WI38 (cell line): ENCODE results near the gene PLCG1.

Experiments
- H3K4me3 ChIP-seq: 2 replicates; pipeline ENCODE4 v1.5.1; 2011; ENCODE audit warnings: low read depth, mild to moderate bottlenecking, control low read depth, low read length
- CTCF ChIP-seq: IDR thresholded peaks from 2 replicates; pipeline ENCODE4 v1.5.1; 2012; ENCODE audit warnings: low read depth, mild to moderate bottlenecking, control low read depth, low read length

PLCG1 gene

GRCh38 chr20:41183391-41183790 lies 46.0 kb downstream of the PLCG1 start:
- no peak for TF ChIP-seq CTCF
- no peak overlapping the region for H3K4me3 ChIP-seq

DNA sequence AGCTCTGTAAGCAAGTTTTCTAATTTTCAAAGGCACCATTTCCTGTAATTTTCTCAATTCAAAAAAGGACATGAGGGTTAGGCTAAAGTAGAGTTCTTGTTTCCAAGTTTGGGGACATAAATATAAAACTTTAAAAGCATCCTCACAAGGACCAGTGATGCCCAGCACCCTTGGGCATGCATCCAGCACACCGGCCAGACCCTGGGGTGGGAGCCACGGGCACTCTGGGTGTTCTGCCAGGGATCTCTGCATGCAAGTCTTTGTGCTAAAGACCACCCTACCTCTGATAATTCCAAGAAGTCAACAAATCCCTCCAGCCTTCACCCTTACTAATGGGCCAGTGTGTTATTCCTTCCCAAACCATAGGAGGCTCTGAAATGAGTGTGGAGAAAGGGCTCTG lies 46.5 kb downstream of the PLCG1 start:
- TF ChIP-seq CTCF = no peak
- H3K4me3 ChIP-seq = no peak overlapping the region

DNA sequence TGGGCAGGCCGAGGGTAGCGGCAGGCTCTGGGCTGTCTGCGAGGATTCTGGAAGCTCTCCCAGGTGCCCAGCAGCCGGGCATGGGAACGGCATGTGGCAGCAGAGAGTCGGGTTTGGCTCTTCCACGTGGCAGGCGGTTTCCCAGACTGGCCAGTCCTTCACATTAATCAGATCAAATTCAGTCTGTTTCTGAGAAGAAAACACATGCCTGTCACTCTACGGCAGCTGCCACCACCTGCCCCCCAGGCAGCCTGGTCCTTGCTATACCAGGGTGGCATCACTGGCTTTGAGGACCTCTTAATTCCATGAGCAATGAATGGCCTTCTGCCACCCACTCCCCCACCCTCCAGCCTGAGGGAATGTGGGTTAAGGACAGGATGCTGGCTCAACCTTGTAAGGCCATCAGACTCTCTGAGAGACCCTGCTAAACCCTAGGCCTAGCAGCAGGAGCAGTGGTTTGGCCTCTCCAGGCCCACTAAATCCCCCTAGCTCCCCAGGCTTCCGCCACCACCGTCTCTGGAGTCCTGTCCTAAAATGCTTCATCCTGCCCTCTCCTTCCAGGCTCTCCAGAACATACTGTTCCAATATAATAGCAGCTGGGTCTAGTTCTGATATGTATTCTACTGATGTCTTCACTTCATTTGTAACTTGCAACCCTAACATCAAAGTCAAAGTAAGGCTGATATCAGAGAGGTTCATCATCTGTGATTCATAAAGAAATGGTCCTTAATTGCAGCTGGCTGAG lies 47.8 kb downstream of the PLCG1 start:
- H3K4me3 ChIP-seq = no peak overlapping the region
- no peak for TF ChIP-seq CTCF

DNA sequence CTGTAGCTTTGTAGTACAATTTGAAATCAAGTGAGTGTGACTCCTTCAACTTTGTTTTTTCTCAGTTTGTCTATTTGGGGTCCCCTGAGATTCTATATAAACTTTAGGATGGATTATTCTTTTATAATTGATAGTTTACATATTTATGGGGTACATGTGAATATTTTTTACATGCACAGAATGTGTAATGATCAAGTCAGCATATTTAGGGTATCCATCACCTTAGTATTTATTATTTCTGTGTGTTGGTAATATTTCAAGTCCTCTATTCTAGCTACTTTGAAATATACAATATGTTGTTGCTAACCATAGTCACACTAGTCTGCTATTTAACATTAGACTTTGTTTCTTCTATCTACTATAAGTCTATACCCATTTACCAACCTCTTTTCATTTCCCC lies 50.3 kb downstream of the PLCG1 start:
- H3K4me3 ChIP-seq = no peak overlapping the region
- TF ChIP-seq CTCF = no peak

GRCh38 chr20:41191562-41192500 lies 54.5 kb downstream of the PLCG1 start:
- TF ChIP-seq CTCF = no peak
- no peak overlapping the region for H3K4me3 ChIP-seq

GRCh38 chr20:41192575-41192974 lies 55.2 kb downstream of the PLCG1 start:
- TF ChIP-seq CTCF = peak; percentile 5; the same call in 1 of the 2 replicates
- no peak overlapping the region for H3K4me3 ChIP-seq
